ENCODE measurements around the gene BANK1. TPM values are rescaled to one million over a fixed set of nuclear protein-coding genes. Genes with fewer than 3 reads are reported as not detected.

BANK1 gene
- total RNA-seq, 1 experiment from 2014 or later, result not detected

- ChIA-PET POLR2A (interaction anchor here (0.7 kb wide), 1 partner anchor 16 kb away, joined by 4 read pairs; no protein-coding TSS in a partner anchor), CTCF (interaction anchor here (0.6 kb wide), 1 partner anchor 198 kb away, joined by 3 read pairs; no protein-coding TSS in a partner anchor)
- no peak for DNase-seq (ENCODE audit: unreplicated experiment)
- H3K4me3 Mint-ChIP-seq (ENCODE audit: unreplicated experiment), result no peak overlapping the region
- no peaks in the 10 kb centered on the region for H3K27me3 Mint-ChIP-seq (ENCODE audit: insufficient read depth, unreplicated experiment)
- H3K27ac Mint-ChIP-seq (ENCODE audit: low read depth, unreplicated experiment), result no peak overlapping the region
- BruUV-seq (replicated peaks), result no TSS peak
- no peaks in the 10 kb centered on the region for H3K36me3 Mint-ChIP-seq (ENCODE audit: insufficient read depth, unreplicated experiment)
- no peak for TF ChIP-seq CTCF (IDR thresholded peaks at IDR 0.05; ENCODE audit: unreplicated experiment)
- H3K4me1 Mint-ChIP-seq (ENCODE audit: insufficient read depth, unreplicated experiment), result no peaks in the 10 kb centered on the region
- intact Hi-C loops (cut with micrococcal nuclease), result no loop called here
- no peaks in the 10 kb centered on the region for H3K9me3 Mint-ChIP-seq (ENCODE audit: unreplicated experiment)
Measured at GRCh38 chr4:101989551-101989950, 199.0 kb downstream of the BANK1 start.

- Mint-ChIP-seq H3K27me3 (ENCODE audit: insufficient read depth, unreplicated experiment) (no peaks in the 10 kb centered on the region), H3K4me3 (ENCODE audit: unreplicated experiment) (no peak overlapping the region), H3K27ac (ENCODE audit: low read depth, unreplicated experiment) (no peak overlapping the region), H3K36me3 (ENCODE audit: insufficient read depth, unreplicated experiment) (no peaks in the 10 kb centered on the region), H3K4me1 (ENCODE audit: insufficient read depth, unreplicated experiment) (no peaks in the 10 kb centered on the region), H3K9me3 (ENCODE audit: unreplicated experiment) (peaks cover 16% of the 10 kb centered on the region)
- no TSS peak for BruUV-seq (replicated peaks)
- no peak for TF ChIP-seq CTCF (IDR thresholded peaks at IDR 0.05; ENCODE audit: unreplicated experiment)
- no peak for DNase-seq (ENCODE audit: unreplicated experiment)
- ChIA-PET POLR2A (no interaction called here), CTCF (no interaction called here)
- intact Hi-C loops (cut with micrococcal nuclease), result no loop called here
Measured at GRCh38 chr4:101992446-101992845, 201.9 kb downstream of the BANK1 start.

GRCh38 chr4:101993002-101993841 is 202.7 kb downstream of the BANK1 start:
- ChIA-PET POLR2A (interaction anchor here (0.6 kb wide), 2 partner anchors 36 to 255 kb away, joined by 3 to 4 read pairs; no protein-coding TSS in a partner anchor), CTCF (no interaction called here)
- H3K4me1 Mint-ChIP-seq (ENCODE audit: insufficient read depth, unreplicated experiment), result no peaks in the 10 kb centered on the region
- H3K36me3 Mint-ChIP-seq (ENCODE audit: insufficient read depth, unreplicated experiment), result no peaks in the 10 kb centered on the region
- no peak overlapping the region for H3K4me3 Mint-ChIP-seq (ENCODE audit: unreplicated experiment)
- no peaks in the 10 kb centered on the region for H3K27me3 Mint-ChIP-seq (ENCODE audit: insufficient read depth, unreplicated experiment)
- no peak for TF ChIP-seq CTCF (IDR thresholded peaks at IDR 0.05; ENCODE audit: unreplicated experiment)
- no TSS peak for BruUV-seq (replicated peaks)
- H3K27ac Mint-ChIP-seq (ENCODE audit: low read depth, unreplicated experiment), result no peak overlapping the region
- no peak for DNase-seq (ENCODE audit: unreplicated experiment)
- intact Hi-C loops (cut with micrococcal nuclease), result no loop called here
- H3K9me3 Mint-ChIP-seq (ENCODE audit: unreplicated experiment), result peaks cover 16% of the 10 kb centered on the region

GRCh38 chr4:101993842-101994775 is 203.6 kb downstream of the BANK1 start:
- ChIA-PET CTCF (no interaction called here), POLR2A (no interaction called here)
- Mint-ChIP-seq H3K4me1 (ENCODE audit: insufficient read depth, unreplicated experiment) (no peaks in the 10 kb centered on the region), H3K9me3 (ENCODE audit: unreplicated experiment) (peaks cover 16% of the 10 kb centered on the region), H3K27ac (ENCODE audit: low read depth, unreplicated experiment) (no peak overlapping the region), H3K27me3 (ENCODE audit: insufficient read depth, unreplicated experiment) (no peaks in the 10 kb centered on the region), H3K4me3 (ENCODE audit: unreplicated experiment) (no peak overlapping the region), H3K36me3 (ENCODE audit: insufficient read depth, unreplicated experiment) (no peaks in the 10 kb centered on the region)
- no peak for DNase-seq (ENCODE audit: unreplicated experiment)
- intact Hi-C loops (cut with micrococcal nuclease), result no loop called here
- no peak for TF ChIP-seq CTCF (IDR thresholded peaks at IDR 0.05; ENCODE audit: unreplicated experiment)
- BruUV-seq (replicated peaks), result no TSS peak
